Lower leg skin (tissue), 4 donors: Measurements from ENCODE around the gene RSPH1. TPM values are rescaled to one million over a fixed set of nuclear protein-coding genes. Genes with fewer than 3 reads are reported as not detected.

ENCODE experiments used
- DNase-seq, 2 donors: peaks; one replicate each; pipeline ENCODE4 v3.0.0-alpha.2; 2019; ENCODE audit warnings: low spot score in 2 of 2
- H3K4me3 ChIP-seq: fragments of 200-600 bp; sonication (generic); 2 replicates; pipeline ENCODE4 v1.5.1; 2017; ENCODE audit warnings: mild to moderate bottlenecking, low read depth; ENCODE audit not compliant: poor library complexity, severe bottlenecking
- POLR2A ChIP-seq, 2 donors: fragments of 450-650 bp; IDR thresholded peaks; one replicate each; pipeline ENCODE4 v1.6.1; 2016 to 2017; ENCODE audit warnings: antibody characterized with exemption in 2 of 2, mild to moderate bottlenecking in 1 of 2, moderate library complexity in 1 of 2
- WGBS, 2 donors: methylation state at CpG; one replicate each; pipeline ENCODE4 v1.1.5; 2018; 5-methylcytosine and 5-hydroxymethylcytosine counted together
- intact Hi-C: fragments of 100-400 bp; cut with DNase I; formaldehyde crosslinking; loops from one replicate; pipeline ENCODE4 v1.15.0; 2023; ENCODE audit warnings: low total_unique reads
- total RNA-seq, 4 donors: library from RNA; depleted of rRNA; stranded (reverse); fragments of >200 nt; gene quantifications; one replicate each; pipeline ENCODE4 v1.1.0, GENCODE V29; 2016
- TF ChIP-seq, protein P1 (sequence below), 3 donors: fragments of 450-650 bp; IDR thresholded peaks; one replicate each; pipeline ENCODE4 v1.5.1; 2016; ENCODE audit warnings: antibody characterized with exemption in 3 of 3, mild to moderate bottlenecking in 3 of 3, moderate library complexity in 2 of 3

Gene RSPH1
- total RNA-seq, 4 donors from 2014 or later, result 0.34 to 3.7 (median 2.1) TPM

DNA sequence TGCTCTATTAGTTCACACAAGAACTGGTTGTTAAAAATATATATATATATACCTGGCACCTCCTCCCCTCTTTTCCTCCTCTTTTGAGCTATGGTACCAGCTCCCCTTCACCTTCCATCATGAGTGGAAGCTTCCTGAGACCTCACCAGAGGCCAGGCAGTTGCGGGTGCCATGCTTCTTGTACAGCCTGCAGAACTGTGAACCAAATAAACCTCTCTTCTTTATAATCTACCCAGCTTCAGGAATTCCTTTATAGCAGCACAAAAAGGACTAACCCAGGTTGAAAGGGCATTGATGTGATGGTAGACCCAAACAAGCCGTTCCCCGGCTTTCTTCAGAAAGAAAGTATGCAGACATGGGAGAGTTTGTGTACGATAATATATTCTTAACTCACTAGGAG is 14.9 kb downstream of the RSPH1 start:
- TF ChIP-seq, protein P1, sequence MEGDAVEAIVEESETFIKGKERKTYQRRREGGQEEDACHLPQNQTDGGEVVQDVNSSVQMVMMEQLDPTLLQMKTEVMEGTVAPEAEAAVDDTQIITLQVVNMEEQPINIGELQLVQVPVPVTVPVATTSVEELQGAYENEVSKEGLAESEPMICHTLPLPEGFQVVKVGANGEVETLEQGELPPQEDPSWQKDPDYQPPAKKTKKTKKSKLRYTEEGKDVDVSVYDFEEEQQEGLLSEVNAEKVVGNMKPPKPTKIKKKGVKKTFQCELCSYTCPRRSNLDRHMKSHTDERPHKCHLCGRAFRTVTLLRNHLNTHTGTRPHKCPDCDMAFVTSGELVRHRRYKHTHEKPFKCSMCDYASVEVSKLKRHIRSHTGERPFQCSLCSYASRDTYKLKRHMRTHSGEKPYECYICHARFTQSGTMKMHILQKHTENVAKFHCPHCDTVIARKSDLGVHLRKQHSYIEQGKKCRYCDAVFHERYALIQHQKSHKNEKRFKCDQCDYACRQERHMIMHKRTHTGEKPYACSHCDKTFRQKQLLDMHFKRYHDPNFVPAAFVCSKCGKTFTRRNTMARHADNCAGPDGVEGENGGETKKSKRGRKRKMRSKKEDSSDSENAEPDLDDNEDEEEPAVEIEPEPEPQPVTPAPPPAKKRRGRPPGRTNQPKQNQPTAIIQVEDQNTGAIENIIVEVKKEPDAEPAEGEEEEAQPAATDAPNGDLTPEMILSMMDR (IDR thresholded peaks at IDR 0.05), result no peak
- no peak for TF ChIP-seq POLR2A (IDR thresholded peaks at IDR 0.05)
- intact Hi-C loops, result no loop called here
- no peak for DNase-seq
- no peak overlapping the region for H3K4me3 ChIP-seq
- 92 to 96% methylated on average over 4 of the region's 4 CpGs for WGBS, 2 donors

DNA sequence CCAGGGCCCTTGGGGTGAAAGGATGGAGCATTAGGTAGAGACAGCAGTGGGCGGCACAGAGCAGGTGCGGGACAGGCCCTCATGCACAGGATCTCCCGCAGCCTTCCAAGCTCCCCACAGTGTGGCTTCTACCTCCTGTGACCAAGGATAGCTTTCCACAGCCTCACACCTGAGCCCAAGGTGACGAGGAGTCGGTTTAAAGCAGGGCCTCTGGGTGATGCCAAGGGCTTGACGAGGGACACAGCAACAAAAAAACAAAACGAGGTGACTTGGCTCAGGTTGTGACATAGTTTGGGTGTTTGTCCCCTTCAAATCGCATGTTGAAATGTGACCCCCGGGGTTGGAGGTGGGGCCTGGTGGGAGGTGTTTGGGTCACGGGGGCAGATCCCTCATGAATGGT is 15.3 kb downstream of the RSPH1 start:
- intact Hi-C loops, result no loop called here
- WGBS, 2 donors, result 90 to 91% methylated on average over 10 of the region's 10 CpGs
- H3K4me3 ChIP-seq, result no peak overlapping the region
- DNase-seq, result no peak
- TF ChIP-seq, protein P1 (IDR thresholded peaks at IDR 0.05), result no peak
- no peak for TF ChIP-seq POLR2A (IDR thresholded peaks at IDR 0.05)

DNA sequence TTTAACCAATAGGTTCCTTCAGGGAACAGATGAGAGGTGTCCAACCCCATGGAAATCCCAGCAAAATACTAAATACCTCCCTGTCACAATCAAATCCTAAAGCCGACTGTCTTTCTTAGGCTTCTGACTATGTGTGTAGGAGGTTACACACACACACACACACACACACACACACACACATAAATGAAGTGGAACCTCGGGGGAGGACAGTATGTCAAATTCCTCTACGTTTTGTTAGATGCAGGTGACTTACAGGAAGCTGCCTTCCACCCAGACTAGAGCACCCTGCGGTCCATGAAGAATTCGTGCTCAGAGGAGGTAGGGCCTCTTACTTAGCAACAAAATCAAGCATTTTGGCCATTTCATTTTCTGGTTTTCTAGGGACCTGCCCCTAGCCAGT is 16.4 kb downstream of the RSPH1 start:
- H3K4me3 ChIP-seq, result no peak overlapping the region
- DNase-seq, result peak in 1 of 2 donors; percentile 23
- 81 to 82% methylated on average over 5 of the region's 5 CpGs for WGBS, 2 donors
- TF ChIP-seq POLR2A (IDR thresholded peaks at IDR 0.05), result no peak
- TF ChIP-seq, protein P1 (IDR thresholded peaks at IDR 0.05), result no peak
- intact Hi-C loops, result no loop called here

DNA sequence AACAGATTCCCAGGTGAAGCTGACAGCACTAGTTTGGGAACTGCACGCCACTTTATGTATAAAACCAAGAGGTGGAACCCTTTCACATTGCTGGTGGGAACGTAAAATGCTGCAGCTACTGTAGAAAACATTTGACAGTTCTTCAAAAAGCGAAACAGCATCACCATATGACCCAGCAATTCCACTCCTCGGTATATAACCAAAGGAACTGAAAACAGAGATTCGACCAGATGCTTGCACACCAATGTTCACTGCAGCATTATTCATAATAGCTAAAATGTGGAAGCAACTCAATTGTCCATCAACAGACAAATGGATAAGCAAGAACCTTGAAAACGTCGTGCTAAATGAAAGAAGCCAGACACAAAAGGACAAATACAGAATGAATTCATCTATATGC is 17.5 kb downstream of the RSPH1 start:
- no peak for DNase-seq
- no peak overlapping the region for H3K4me3 ChIP-seq
- intact Hi-C loops, result no loop called here
- TF ChIP-seq, protein P1 (IDR thresholded peaks at IDR 0.05), result no peak
- no peak for TF ChIP-seq POLR2A (IDR thresholded peaks at IDR 0.05)
- 50 to 53% methylated on average over 7 of the region's 7 CpGs for WGBS, 2 donors

DNA sequence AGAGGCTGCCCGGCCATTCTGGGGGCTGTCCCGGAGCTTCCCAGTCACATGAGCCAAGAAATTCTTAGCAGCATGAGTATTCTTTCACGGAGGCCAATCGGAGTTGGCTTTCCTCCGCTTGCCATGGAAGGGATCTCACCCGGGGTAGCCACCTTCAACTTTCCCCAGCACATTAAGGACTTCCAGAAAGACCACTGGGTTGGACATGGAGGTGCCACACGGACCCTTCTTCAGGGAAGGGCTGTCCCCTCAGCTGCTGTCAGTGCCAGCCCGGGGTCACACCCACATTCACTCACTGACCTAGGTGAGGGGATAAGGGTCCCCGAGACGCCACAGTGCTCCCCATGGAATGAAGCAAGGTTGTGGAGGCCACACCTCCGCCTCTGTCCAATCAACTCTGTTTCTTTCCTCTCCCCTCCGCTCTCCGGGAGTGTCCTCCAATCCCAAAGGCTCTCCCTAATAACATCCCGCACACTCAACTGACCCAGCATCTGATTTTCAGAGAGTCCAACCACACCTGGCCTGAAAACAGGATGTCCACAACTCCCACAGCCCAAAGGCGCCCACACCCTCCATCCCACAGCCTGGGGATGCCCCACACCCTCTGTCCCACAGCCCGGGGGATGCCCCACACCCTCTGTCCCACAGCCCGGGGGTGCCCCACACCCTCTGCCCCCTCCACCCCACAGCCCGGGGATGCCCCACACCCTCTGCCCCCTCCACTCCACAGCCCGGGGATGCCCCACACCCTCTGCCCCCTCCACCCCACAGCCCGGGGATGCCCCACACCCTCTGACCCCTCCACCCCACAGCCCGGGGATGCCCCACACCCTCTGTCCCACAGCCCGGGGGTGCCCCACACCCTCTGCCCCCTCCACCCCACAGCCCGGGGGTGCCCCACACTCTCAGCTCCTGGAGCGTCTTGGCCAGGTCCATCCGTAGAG is 19.4 kb downstream of the RSPH1 start:
- 88 to 90% methylated on average over 19 to 24 of the region's 25 CpGs for WGBS, 2 donors
- DNase-seq, result peak in 1 of 2 donors; percentile 58
- intact Hi-C loops, result no loop called here
- H3K4me3 ChIP-seq, result no peak overlapping the region
- TF ChIP-seq, protein P1 (IDR thresholded peaks at IDR 0.05), result no peak
- TF ChIP-seq POLR2A (IDR thresholded peaks at IDR 0.05), result no peak
